Activated CD4-positive, CD25-positive, alpha-beta regulatory T cell treated with anti-CD3 and anti-CD28 coated beads, Interleukin-2, amount 50 U/mL, for 24 hours (primary cell): Measurements from ENCODE around the gene IPO7.
"Not testable (repeated sequence)": the region's sequence is repeated elsewhere in the genome, so short reads cannot be mapped to it uniquely, and the experiment has no call there.

Experiments used
- ATAC-seq, 2 donors: fragments of 150-1000 bp; cut with Tn5 transposase; one replicate each; pipeline ENCODE4 v1.10.0; 2021; ENCODE audit warnings: mild to moderate bottlenecking in 1 of 2, moderate library complexity in 1 of 2

IPO7 gene

DNA sequence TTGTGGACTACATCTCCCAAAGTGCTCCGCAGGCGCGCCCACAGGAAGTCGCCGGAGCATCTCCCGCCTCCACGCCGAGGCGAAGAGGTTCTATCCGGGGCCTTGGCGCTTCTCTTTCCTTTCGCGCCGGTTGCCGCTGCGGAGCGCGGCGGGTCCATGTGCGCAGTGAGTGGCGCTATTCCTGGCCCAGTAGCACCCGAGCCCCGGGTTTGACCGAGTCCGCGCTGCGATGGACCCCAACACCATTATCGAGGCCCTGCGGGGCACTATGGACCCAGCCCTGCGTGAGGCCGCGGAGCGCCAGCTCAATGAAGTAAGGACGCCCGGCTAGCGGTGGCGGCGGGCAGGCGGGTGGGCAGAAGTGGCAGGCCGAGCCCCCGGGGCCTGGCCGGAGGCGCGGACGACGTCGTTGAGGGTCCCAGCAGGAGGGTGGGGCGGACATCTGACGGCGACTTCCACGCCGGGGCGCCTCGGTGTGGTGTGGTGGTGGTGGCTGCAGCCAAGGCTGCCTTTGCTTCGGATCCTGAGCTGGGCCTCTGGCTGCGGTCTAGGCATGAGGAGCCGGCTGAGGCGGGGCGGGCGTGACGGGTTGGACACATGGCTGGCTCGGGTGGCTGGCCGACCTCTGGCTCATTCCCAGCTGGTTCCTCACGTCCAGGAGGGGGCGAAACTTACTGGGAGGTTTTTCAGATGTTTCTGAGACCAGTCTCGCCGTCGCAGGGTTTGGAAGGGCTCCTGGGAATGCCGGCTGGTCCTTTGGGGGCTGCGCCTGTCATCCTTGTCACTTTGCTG is at the start of gene IPO7:
Gene IPO7, plus strand, starts transcription at position 118 of the 792 bp plus-strand sequence. Its CDS starts 112 bp downstream, at position 230.
- peak; percentile 98 for ATAC-seq

DNA sequence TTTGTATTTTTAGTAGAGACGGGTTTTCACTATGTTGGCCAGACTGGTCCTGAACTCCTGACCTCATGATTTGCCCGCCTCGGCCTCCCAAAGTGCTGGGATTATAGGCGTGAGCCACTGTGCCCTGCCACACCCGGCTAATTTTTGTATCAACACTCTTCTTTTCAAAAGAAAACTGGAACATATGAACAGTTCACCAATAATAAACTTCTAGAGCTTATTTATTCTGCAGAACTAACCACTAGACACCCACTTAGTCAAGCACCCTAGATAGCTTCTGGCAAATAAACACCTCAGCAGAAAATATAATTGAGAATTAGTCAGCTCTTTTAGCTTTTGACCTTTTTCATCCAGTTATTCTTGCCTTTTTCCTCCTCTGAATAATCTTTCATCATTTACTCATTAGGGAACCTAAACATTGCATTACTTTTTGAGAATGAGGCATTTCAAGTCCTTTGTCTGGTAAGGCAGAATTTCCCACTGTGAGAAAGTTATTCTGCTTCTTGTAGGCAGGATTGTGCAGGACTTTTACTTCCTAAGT is 42.7 kb upstream of the IPO7 start:
- no peak for ATAC-seq

DNA sequence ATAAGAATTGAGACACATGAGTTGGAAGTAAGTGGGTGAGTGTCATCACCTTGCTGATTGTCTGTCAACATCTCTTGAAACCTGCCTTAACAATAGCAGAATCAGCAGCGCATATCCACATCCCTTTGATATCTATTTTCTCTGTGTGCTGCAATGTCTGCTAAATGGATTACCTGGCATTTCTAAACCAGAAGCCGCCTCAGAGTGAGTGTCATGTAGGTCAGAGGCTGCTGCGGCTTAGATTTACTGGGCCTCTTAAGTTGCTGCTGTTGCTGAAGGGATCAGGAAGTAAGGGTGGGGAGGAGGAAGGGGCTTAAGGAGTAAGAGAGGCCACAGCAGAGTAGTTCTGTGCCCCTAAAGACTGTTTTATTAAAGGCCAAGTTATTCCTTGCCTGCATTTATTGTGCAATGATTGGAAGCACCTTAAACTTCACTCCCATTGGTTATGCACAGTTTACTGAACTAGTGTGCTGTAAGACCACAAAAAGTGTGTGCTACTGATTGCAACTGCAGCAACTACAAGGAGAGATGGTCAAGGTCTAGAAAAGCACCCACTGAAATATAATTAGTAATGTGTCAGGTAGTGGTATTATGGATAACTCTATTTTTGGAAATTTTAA is 40.3 kb upstream of the IPO7 start:
- no peak for ATAC-seq

DNA sequence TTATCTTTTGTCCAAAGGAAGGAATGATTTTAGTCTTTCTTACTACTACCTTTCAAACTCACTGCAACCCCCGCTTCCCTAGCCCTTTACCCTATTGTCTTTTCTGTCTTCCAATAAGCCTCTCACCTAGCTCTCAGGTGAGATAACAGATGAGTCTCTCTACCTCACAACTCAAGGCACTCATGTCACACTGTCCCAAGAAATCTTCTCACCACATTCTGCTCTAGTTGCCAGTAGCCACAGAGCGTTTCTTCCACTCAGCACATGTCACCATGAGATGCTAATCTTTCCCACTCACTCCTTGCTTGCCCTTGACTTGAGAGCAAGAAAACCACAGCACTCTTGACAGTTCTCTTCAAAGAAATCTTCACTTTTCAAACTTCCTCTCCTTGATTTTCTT is 37.4 kb upstream of the IPO7 start:
- peak in 1 of 2 donors; percentile 30 for ATAC-seq

DNA sequence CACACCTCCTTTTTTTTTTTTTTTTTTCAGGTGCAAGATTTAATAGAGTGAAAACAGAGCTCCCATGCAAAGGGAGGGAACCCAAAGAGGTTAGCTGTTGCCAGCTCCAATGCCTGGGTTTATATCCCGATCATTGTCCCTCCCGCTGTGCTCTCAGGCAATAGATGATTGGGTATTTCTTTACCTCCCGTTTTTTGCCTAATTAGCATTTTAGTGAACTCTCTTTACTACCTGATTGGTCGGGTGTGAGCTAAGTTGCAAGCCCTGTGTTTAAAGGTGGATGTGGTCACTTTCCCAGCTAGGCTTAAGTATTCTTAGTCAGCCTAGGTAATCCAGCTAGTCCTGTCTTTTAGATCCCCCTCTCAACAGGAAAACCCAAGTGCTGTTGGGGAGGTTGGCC is 36.7 kb upstream of the IPO7 start:
- ATAC-seq = not testable (repeated sequence)

DNA sequence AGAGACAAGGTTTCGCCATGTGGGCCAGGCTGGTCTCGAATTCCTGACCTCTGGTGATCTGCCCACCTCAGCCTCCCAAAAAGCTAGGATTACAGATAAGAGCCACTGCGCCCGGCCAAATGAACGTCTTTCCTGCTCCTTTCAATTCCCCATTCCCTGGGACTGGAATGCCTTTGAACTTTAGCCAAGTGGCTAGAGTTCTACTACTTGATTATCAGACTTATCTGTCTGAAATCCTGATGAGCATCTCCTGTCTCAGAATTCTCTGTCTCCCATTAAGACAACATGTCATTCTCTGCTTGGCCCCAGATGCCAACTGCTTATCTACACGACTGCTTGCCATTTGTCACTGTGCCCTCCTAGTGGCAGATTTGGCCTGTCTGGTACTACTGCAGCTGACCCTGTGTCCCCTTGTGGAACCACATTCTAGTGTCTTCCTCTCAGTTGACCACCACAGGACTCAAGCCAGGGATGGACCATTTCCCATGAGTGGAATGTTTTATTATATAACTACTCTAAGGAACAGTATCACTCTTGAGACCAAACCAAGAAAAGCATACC is 33.1 kb upstream of the IPO7 start:
- no peak for ATAC-seq

DNA sequence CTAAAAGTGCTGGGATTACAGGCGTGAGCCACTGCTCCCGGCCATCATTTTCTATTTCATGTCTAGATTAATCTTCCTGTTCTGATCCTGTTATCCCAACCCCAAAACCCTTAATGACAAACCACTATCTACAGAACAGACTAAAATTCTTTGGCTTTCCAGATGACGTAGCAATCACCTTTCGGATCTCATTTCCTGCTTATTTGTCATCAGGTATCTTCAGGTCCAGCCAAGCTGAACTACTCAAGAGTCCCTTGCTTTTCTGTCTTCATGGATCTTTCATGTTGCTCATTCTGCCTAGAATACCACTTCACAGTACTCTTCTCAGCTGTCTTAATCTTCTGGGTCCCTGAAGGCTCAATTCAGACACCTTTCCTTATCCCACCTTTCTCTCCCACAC is 27.4 kb upstream of the IPO7 start:
- no peak for ATAC-seq

DNA sequence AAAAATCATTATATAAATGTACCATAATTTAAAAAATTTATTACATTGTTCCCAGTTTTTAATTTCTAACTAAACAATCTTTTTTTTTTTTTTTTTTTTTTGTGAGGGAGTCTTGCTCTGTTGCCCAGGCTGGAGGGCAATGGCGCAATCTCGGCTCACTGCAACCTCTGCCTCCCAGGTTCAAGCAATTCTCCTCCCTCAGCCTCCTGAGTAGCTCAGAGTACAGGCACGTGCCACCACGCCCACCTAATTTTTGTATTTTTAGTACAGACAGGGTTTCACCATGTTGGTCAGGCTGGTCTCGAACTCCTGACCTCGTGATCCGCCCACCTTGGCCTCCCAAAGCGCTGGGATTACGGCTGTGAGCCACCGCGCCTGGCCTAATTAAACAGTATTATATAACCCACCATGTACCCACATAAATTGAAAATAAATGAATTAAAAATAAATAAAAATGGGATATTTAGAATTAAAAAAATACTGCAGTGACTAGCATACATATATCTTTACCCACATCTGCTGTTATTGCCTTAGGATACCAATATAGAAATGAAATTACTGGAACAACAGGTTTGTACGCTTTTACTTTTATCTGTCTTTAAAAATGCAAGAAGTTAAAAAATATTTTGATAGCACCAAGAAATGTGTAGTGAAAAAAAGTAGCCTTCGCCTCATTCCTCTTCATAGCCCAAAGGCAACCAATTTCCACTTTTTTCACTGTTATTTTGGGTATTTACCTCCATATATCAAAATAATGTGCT is 23.4 kb upstream of the IPO7 start:
- ATAC-seq = not testable (repeated sequence)

DNA sequence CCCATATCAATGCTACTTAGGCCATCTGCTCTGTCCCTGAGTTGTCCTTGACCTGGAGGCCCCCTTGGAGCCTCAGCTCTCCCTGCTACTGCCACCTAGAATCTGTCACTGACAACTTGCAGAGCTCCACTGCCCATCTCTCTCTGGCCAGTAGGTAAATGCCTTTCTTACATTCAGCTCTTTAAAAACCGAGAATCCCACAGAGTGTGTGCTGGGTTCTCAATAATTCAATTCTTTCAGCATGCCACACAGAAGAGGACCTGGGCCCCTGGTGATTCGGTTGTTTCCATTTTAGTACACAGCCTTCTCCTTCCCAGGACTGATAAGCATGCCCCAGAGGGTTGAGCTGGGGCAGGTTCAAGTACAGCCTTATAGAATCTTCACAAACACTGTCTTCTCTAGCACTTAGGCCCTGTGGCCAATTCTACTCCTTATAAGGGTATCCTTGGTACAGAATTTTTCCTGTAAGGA is 22.0 kb upstream of the IPO7 start:
- ATAC-seq = no peak

DNA sequence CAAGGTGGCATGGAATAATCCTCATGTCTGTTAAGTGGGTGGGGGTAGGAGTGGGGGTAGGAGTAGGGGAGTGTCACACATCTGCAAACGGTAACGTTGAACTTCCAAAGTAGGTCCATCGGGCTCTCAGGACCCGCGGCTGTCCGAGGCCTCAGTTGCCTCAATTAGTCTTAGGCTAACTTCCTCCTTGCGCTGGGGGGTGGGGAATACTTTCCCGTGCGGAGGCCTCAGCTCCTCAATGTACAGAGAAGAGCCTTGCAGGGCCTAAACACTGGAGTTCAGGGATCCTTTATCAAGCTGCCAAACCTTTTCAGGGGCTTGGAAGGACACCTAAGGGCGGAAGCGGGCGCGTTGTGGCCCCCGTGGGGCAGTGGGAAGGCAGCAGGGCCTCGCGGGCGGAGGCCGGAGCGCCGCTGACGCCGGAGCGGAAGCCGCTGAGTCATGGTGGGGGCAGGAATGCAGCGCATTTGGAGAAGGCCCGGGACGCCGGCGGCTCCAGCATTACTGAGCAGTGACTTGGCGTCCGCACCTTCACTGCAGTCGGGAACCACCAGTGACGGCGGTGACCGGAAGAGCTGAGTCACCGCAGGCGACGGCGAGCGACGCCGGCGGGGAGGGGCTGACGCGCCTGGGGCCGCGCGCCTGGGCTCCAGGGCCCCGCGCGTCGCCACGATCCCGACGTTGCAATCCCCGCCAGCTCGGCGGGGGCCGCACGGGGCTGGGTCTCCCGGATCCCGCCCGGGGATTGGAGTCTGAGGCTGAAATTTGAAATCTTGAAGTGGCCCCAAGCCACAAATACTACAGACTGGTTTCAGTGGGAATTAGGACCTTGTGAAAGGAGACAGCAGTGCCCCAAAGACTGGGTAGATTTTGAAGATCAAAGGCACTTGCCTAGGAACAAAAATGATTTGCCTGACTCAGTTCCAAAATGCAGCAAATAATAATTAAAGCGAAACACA is 20.2 kb upstream of the IPO7 start:
- ATAC-seq = peak; percentile 85 to 87

DNA sequence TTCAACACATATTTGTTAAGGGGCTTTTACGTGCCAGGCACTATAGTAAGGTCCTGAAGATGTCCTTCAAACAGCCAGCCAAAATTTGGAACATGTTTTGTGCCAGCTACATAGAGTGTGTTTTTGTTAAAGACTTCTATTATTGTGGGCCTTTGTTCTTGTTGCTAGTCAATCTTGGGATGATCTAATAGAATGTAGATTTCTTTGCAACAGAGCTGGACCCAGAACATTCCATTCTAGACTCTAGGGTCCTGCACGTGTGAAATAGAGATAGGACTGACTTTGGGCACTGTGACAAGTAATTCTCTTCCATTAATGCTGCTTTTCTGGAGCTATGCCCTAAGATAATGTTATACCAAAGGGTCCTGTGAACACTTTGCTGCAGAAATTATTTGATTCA is 16.9 kb upstream of the IPO7 start:
- no peak for ATAC-seq

DNA sequence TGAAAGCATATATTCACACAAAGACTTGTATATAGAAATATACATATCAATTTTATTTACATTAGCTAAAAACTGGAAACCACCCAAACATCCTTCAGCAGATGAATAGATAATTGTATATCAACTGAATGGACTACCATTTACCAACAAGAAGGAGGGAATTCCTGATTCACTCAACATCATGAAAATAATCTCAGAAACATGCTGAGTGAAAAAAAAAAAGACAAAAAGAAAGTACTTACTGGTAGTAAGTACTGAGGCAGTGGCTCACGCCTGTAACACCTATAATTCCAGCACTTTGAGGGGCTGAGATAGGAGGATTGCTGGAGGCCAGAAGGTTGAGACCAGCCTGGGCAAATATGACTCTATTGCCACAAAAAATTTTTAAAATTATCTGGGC is 7.4 kb upstream of the IPO7 start:
- no peak for ATAC-seq

DNA sequence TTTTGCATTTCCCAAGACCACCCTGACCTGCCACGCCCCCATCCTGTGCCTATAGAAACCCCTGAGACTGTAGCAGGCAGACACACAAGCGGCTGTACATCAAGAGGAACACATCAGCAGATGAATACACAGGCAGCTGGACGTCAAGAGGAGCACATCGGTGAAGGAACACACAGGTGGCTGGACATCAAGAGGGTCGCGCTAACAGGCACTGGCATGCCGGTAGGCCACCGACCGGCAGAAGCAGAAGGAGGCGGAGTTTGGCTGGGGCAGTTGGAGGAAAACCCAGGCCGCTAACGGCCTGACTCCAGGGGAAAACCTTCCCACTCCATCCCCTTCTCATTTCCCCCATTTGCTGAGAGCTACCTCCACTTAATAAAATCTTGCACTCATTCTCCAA is 5.4 kb upstream of the IPO7 start:
- no peak for ATAC-seq

DNA sequence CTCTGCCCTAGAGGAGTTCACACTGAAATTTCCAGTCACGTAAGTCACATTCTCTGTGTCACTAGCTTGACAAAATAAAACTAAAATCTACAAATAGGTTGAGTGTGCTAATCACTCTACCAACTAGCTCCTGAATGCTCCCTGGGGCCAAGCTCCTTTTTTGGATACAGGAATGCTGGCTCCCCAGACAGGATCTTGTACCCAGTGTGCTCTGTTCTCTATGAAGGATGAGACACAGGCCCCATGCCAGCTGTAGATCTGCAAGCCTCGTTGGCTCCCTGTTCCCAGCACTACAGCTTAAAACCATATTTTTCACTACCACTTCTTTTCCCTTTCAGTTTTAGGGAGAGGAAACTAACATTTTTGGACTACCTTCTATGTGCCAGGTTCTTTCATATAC is 3.7 kb upstream of the IPO7 start:
- ATAC-seq = no peak

DNA sequence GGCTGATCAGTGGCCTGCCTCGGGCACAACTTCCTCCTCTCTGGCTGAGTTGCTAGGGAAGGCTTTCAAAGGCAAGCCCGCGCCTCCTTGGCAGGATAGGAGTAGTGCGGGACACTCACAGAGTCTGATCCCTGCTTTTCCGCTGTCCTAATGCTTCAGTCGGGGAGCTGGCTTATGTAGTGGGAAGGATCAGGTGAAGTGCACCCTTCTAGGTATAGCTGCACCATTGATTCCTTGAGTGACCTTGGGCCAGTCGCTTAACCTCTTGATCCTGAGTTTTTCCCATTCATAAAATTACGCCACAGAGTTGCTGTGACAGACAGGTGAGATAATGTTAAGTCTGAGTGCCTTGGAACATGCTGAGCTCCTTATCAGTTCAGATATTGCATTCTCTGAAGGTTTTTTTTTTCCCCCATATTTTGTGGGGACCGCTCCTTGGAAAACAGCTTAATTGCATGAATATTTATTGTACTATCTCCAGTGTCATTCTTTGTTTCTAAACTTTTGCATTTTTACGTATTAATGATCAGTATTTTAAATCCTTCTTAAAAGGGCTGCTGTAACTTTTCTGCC is 961 bp downstream of the IPO7 start:
- peak; percentile 4 to 8 for ATAC-seq

DNA sequence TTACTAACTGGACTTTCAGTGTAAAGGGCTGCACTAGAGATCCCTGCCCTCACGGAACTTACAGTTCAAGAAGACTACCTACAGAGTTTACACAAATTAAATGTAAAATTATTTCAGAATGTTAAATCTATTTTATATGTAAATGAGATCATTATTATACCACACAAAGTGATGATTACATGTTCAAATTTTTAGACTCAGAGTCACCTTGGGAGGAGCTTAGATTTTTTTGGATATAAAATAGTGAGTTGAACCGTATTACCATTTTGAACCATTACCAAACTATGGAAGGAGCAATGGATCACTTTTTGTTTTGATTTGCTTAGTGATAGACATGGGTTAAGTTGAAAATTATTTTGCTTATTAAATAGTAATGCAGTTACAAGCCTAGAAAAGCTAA is 1.6 kb downstream of the IPO7 start:
- no peak for ATAC-seq

DNA sequence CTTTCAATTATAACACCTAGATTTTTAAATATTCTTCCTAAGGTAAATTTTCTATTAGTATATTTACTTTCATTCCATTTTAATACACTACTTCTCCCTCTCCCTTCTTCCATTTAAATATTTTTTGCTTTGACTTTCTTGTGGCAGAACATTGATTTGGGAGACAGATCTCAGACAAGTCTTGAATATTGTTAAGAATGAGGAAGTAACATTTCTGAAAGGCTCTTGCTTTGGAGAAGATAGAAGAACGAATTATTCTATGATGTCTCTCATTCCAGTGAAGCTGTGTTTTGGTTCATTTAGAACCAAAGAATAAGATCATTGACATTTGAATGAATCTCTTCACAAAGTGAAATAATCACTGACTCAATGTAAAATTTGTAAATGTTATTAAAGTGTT is 2.4 kb downstream of the IPO7 start:
- ATAC-seq = no peak

DNA sequence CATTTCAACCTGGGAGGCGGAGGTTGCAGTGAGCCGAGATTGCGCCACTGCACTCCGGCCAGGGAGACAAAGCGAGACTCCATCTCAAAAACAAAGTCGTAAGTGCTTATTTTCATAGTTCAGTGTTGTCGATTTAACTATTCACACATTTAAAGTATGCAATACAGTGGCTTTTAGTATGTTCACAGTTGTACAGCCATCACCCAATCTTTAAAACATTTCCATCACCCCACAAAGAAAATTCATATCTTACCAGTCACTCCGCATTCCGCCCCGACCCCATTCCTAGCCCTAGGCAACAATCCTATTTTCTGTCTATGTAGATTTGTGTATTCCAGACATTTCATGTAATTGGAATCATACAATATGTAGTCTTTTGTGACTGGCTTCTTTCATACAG is 11.9 kb downstream of the IPO7 start:
- no peak for ATAC-seq

DNA sequence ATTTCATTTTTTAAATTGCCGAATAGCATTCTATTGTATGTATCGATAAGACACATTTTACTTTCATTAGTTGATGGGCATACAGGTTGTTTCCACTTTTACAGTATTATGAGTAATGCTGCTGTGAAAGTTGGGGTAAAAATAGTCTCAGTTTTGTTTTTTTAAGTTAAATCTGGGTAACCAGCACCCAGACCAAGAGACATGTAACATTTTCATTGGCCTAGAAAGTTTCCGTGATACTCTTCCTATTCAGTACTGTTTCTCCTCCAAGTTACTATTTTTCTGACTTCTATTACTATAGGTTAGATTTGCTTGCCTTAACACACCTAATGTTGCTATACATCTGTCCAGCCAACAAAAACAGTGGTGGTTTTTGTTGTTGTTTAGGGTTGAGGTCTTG is 12.3 kb downstream of the IPO7 start:
- peak; percentile 55 to 57 for ATAC-seq

DNA sequence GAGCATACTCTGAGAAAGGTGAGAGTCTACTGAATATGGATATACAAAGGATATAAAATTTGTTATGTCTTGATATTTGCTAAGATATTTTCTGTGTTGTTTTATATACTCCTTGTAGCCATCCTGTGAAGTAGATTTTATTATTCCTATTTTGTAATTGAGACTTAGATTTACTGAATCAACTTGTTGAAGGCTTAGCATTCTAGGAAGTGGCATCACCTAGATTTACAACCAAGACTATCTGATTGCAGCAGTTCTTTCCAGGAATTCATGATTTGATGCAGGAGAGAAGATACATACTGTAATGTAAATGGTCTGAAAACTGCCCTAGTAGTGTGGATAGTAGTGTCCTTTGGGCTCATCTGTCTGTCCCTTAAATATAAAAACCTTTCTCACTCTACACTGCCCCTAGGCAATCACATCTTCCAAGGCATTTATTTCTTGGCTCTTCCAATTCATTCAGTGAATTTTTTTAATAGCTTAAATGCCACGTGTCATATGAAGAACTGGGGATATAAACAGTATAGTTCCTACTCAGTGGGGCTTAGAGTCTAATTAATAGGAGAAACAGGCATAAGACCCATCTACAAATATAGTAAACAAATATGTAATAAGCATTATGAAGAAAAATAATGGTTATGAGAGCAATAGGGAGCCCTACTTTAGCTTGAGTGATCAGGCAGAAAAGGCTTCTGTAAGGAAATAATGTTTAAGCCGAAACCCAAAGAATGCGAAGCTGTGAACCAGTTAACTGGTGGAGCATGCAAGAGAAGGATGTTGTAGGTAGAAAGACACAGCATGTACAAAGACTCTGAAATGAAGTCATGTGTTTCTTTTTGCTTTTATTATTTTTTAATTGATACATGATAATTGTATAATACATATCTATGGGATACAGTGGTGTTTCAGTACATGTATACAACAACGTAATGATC is 13.6 kb downstream of the IPO7 start:
- ATAC-seq = no peak
